Effector memory CD4-positive, alpha-beta T cell (primary cell): ENCODE results near the gene TEX54.

ENCODE experiments used
- DNase-seq, 3 donors: peaks; one replicate each; pipeline ENCODE4 v3.0.0-alpha.2; 2020
- H3K27ac ChIP-seq: 2 replicates; pipeline ENCODE4 v1.7.0; 2013; ENCODE audit warnings: mild to moderate bottlenecking, low read length, moderate library complexity; ENCODE audit not compliant: insufficient read depth, poor library complexity, severe bottlenecking
- H3K27me3 ChIP-seq: replicated peaks from 2 replicates; pipeline ENCODE4 v1.7.0; 2013; ENCODE audit warnings: mild to moderate bottlenecking, low read length; ENCODE audit not compliant: insufficient read depth, control insufficient read depth, poor library complexity, severe bottlenecking
- H3K36me3 ChIP-seq: 2 replicates; pipeline ENCODE4 v1.7.0; 2013; ENCODE audit warnings: mild to moderate bottlenecking, low read length, moderate library complexity; ENCODE audit not compliant: control insufficient read depth, insufficient read depth
- H3K4me1 ChIP-seq: 2 replicates; pipeline ENCODE4 v1.7.0; 2013; ENCODE audit warnings: low read length, mild to moderate bottlenecking; ENCODE audit not compliant: control insufficient read depth, insufficient read depth, poor library complexity, severe bottlenecking
- H3K4me3 ChIP-seq: 2 replicates; pipeline ENCODE4 v1.7.0; 2013; ENCODE audit warnings: low read length, low read depth, mild to moderate bottlenecking; ENCODE audit not compliant: insufficient read depth, poor library complexity, severe bottlenecking
- H3K9me3 ChIP-seq: 2 replicates; pipeline ENCODE4 v1.7.0; 2013; ENCODE audit warnings: mild to moderate bottlenecking, low read length, moderate library complexity; ENCODE audit not compliant: control insufficient read depth
- total RNA-seq, 3 donors: gene quantifications; one replicate each; lab custom pipeline; 2026; lab: John Stamatoyannopoulos, UW

TEX54 gene
- total RNA-seq, result 0 to 0.35 (median 0) reads per million in 3 donors

GRCh38 chr11:62832336-62833234 lies at the start of gene TEX54:
Gene TEX54 (minus strand): TSS chr11:62832841.
- Histone ChIP-seq H3K27me3 (no peaks in the 10 kb centered on the region), H3K4me1 (peaks cover 17% of the 10 kb centered on the region), H3K4me3 (peak within 1 kb of the TSS; percentile 88), H3K27ac (peak within 1 kb of the TSS; percentile 97), H3K9me3 (no peaks in the 10 kb centered on the region), H3K36me3 (peaks cover 29% of the 10 kb centered on the region)
- no peak for DNase-seq

DNA sequence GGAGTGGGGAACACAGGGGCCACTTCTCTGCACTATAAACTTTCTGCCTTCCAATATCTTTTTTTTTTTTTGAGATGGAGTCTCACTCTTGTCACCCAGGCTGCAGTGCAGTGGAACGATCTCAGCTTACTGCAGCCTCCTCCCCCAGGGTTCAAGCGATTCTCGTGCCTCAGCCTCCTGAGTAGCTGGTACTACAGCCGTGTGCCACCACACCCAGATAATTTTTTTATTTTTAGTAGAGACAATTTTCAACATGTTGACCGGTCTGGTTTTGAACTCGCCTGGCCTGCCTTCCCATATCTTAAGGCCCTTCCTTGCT lies 49.7 kb upstream of the TEX54 start:
- DNase-seq, result no peak
- Histone ChIP-seq H3K4me3 (peak overlapping the region; percentile 99), H3K36me3 (peaks cover 46% of the 10 kb centered on the region), H3K4me1 (peaks cover 29% of the 10 kb centered on the region), H3K27me3 (no peaks in the 10 kb centered on the region), H3K27ac (peak overlapping the region; percentile 96), H3K9me3 (no peaks in the 10 kb centered on the region)

GRCh38 chr11:62881579-62882430 lies 49.2 kb upstream of the TEX54 start:
- Histone ChIP-seq H3K9me3 (no peaks in the 10 kb centered on the region), H3K4me1 (peaks cover 29% of the 10 kb centered on the region), H3K4me3 (peak overlapping the region; percentile 99), H3K36me3 (peaks cover 40% of the 10 kb centered on the region), H3K27ac (peak overlapping the region; percentile 96), H3K27me3 (no peaks in the 10 kb centered on the region)
- DNase-seq, result peak; percentile 89 to 94 (median 90)

- Histone ChIP-seq H3K27me3 (no peaks in the 10 kb centered on the region), H3K4me3 (peak within 1 kb of the TSS; percentile 99), H3K4me1 (peaks cover 29% of the 10 kb centered on the region), H3K36me3 (peaks cover 32% of the 10 kb centered on the region), H3K27ac (peak within 1 kb of the TSS; percentile 96), H3K9me3 (no peaks in the 10 kb centered on the region)
- peak; percentile 77 to 79 (median 77) for DNase-seq
Measured at GRCh38 chr11:62880803-62881578, 48.4 kb upstream of the TEX54 start, which contains the start of gene SLC3A2. Gene SLC3A2 (plus strand): TSS chr11:62880896. CDS start chr11:62881024, 128 bp downstream.

- peak overlapping the region; percentile 99 for H3K4me3 ChIP-seq
- peaks cover 29% of the 10 kb centered on the region for H3K4me1 ChIP-seq
- H3K9me3 ChIP-seq, result no peaks in the 10 kb centered on the region
- DNase-seq, result no peak
- H3K36me3 ChIP-seq, result peaks cover 25% of the 10 kb centered on the region
- no peaks in the 10 kb centered on the region for H3K27me3 ChIP-seq
- H3K27ac ChIP-seq, result peak overlapping the region; percentile 96
Measured at GRCh38 chr11:62880231-62880802, 47.7 kb upstream of the TEX54 start.

DNA sequence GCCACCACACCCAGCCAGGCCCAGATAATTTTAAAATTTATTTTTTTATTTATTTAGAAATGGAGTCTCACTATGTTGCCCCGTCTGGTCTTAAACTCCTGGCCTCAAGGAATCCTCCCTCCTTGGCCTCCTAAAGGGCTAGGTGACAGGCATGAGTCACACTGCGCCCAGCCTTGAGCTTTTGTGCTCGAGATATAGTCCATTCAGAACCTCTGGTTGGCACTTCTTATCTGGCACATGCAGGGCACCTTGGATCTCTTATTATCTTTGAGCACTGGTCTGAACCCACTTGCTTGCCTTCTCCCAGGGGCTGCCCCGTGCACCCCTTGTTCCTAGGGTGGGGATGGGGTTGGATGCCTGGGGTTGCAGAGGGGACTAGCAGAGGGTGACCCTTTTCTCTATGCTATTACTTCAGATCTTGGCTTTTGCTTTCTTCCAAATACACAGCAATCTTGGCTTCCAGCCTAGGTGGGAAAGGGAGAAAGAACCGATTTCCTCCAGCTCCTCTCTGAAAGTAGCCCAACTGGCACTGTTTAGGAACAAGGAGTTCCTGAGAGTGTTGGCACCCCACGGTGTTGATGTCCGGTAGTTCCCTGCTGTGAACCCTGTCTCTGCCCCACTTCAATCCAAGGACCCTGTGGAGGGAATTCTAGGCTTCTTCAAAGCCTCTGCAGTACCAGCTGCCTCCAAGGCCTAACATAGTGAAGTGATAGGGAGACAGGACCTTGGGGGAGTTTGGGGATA lies 46.8 kb upstream of the TEX54 start:
- no peaks in the 10 kb centered on the region for H3K9me3 ChIP-seq
- H3K27me3 ChIP-seq, result no peaks in the 10 kb centered on the region
- peaks cover 18% of the 10 kb centered on the region for H3K36me3 ChIP-seq
- peak overlapping the region; percentile 96 for H3K27ac ChIP-seq
- H3K4me3 ChIP-seq, result no peak overlapping the region
- no peak for DNase-seq
- H3K4me1 ChIP-seq, result peaks cover 29% of the 10 kb centered on the region

- Histone ChIP-seq H3K4me3 (no peak overlapping the region), H3K9me3 (no peaks in the 10 kb centered on the region), H3K27me3 (no peaks in the 10 kb centered on the region), H3K27ac (no peak overlapping the region), H3K4me1 (peaks cover 11% of the 10 kb centered on the region), H3K36me3 (no peaks in the 10 kb centered on the region)
- DNase-seq, result no peak
Measured at GRCh38 chr11:62876712-62877111, 44.1 kb upstream of the TEX54 start.

DNA sequence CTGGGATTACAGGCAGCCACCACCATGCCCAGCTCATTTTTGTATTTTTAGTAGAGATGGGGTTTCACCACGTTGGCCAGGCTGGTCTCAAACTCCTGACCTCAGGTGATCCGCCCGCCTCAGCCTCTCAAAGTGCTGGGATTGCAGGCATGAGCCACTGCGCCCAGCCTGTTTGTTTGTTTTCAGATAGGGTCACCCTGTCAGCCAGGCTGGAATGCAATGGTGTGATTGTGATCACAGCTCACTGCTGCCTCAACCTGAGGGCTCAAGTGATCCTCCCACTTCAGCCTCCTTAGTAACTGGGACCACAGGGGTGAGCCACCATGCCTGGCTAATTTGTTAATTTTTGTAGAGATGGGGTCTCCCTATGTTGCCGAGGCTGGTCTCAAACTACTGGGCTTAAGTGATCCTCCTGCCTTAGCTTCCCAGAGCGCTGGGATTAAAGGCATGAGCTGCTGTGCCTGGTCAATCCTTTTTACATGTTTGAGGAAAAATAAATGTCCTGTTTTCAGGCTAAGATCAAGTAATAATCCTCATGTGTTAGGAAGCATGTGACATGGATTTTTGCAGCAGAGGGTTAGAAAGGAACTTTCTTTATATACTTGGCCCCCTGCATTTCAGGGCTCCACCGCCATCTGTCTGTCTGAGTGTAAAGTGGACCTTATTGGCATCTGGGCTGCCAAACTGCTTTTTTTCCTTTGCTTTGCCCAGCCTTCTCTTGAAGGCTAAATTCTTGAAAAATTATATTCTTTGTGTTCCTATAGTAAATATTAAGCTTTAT lies 43.2 kb upstream of the TEX54 start:
- H3K27ac ChIP-seq, result no peak overlapping the region
- no peaks in the 10 kb centered on the region for H3K27me3 ChIP-seq
- H3K36me3 ChIP-seq, result no peaks in the 10 kb centered on the region
- H3K4me1 ChIP-seq, result peaks cover 9% of the 10 kb centered on the region
- H3K9me3 ChIP-seq, result no peaks in the 10 kb centered on the region
- no peak overlapping the region for H3K4me3 ChIP-seq
- DNase-seq, result no peak
